ENCODE measurements around the gene TTC7B.

DNA sequence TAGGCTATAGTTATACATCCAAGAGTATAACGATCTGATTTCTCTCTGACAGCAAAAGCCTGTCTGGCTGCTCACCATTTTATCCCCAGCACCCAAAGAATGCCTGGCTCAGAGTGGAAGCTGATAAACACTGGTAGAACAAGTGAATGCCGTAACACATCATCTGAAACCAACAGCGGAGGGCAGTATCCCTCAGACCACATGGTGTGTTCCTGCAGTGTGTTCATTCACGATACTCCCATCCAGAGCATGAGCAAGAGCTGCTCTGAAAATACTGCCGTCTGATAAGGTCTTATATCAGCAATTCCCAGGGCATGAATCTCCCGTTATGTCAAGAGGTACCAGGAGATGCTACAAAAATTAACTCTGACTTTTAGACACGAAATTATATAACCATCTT lies 95.9 kb downstream of the TTC7B start:
- no peak for TF ChIP-seq POLR2AphosphoS5 (IDR thresholded peaks at IDR 0.05; ENCODE audit: low read depth, low read length)
- TF ChIP-seq, protein P1, sequence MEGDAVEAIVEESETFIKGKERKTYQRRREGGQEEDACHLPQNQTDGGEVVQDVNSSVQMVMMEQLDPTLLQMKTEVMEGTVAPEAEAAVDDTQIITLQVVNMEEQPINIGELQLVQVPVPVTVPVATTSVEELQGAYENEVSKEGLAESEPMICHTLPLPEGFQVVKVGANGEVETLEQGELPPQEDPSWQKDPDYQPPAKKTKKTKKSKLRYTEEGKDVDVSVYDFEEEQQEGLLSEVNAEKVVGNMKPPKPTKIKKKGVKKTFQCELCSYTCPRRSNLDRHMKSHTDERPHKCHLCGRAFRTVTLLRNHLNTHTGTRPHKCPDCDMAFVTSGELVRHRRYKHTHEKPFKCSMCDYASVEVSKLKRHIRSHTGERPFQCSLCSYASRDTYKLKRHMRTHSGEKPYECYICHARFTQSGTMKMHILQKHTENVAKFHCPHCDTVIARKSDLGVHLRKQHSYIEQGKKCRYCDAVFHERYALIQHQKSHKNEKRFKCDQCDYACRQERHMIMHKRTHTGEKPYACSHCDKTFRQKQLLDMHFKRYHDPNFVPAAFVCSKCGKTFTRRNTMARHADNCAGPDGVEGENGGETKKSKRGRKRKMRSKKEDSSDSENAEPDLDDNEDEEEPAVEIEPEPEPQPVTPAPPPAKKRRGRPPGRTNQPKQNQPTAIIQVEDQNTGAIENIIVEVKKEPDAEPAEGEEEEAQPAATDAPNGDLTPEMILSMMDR (IDR thresholded peaks at IDR 0.05 in 2 of 3, conservative IDR thresholded peaks at IDR 0.05 in 1 of 3; ENCODE audit: borderline replicate concordance in 1 of 3, insufficient read depth in 1 of 3, low read depth in 2 of 3, low read length in 2 of 3) = no peak
- no peak for TF ChIP-seq POLR2A (IDR thresholded peaks at IDR 0.05; ENCODE audit: borderline replicate concordance, extremely low read depth, insufficient read depth, insufficient read length)
- TF ChIP-seq ZNF274 (IDR thresholded peaks at IDR 0.05; ENCODE audit: low read depth, low read length) = no peak
- TF ChIP-seq SRF (IDR thresholded peaks at IDR 0.05; ENCODE audit: low read depth) = no peak
- TF ChIP-seq, protein P2, sequence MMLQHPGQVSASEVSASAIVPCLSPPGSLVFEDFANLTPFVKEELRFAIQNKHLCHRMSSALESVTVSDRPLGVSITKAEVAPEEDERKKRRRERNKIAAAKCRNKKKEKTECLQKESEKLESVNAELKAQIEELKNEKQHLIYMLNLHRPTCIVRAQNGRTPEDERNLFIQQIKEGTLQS (IDR thresholded peaks at IDR 0.05) = no peak
- no peak for TF ChIP-seq CEBPB (IDR thresholded peaks at IDR 0.05; ENCODE audit: low read depth)
- no peak for TF ChIP-seq CBX3 (IDR thresholded peaks at IDR 0.05; ENCODE audit: low read depth)
- TF ChIP-seq, protein P3, sequence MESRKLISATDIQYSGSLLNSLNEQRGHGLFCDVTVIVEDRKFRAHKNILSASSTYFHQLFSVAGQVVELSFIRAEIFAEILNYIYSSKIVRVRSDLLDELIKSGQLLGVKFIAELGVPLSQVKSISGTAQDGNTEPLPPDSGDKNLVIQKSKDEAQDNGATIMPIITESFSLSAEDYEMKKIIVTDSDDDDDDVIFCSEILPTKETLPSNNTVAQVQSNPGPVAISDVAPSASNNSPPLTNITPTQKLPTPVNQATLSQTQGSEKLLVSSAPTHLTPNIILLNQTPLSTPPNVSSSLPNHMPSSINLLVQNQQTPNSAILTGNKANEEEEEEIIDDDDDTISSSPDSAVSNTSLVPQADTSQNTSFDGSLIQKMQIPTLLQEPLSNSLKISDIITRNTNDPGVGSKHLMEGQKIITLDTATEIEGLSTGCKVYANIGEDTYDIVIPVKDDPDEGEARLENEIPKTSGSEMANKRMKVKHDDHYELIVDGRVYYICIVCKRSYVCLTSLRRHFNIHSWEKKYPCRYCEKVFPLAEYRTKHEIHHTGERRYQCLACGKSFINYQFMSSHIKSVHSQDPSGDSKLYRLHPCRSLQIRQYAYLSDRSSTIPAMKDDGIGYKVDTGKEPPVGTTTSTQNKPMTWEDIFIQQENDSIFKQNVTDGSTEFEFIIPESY (IDR thresholded peaks at IDR 0.05; ENCODE audit: extremely low read depth, insufficient replicate concordance, low read length) = no peak
- no peak for TF ChIP-seq EZH2 (IDR thresholded peaks at IDR 0.05)
